Astrocyte (in vitro differentiated cells and primary cell): ENCODE results near the gene CAPN7. TPM values are rescaled to one million over a fixed set of nuclear protein-coding genes. Genes with fewer than 3 reads are reported as not detected.

Source experiments
- DNase-seq: peaks from one replicate; pipeline ENCODE4 v3.0.0-alpha.2; 2010; ENCODE audit warnings: low read depth
- FAIRE-seq: peaks from 2 replicates; lab custom pipeline; 2011; peaks lifted over from hg19 to GRCh38; lab: Jason Lieb, UNC
- H2AFZ ChIP-seq: 2 replicates; pipeline ENCODE4 v1.6.0; 2012; ENCODE audit warnings: low read depth, low read length, inconsistent platforms
- H3K27ac ChIP-seq: 2 replicates; pipeline ENCODE4 v1.5.1; 2011; ENCODE audit warnings: low read depth, low read length, inconsistent platforms
- H3K27me3 ChIP-seq: 2 replicates; pipeline ENCODE4 v1.6.0; 2011; ENCODE audit warnings: low read length, inconsistent platforms; ENCODE audit not compliant: insufficient read depth
- H3K36me3 ChIP-seq: 2 replicates; pipeline ENCODE4 v1.5.1; 2011; ENCODE audit warnings: low read length, inconsistent platforms; ENCODE audit not compliant: insufficient read depth
- H3K4me1 ChIP-seq: 2 replicates; pipeline ENCODE4 v1.5.1; 2011; ENCODE audit warnings: low read length, inconsistent platforms; ENCODE audit not compliant: insufficient read depth
- H3K4me2 ChIP-seq: 2 replicates; pipeline ENCODE4 v1.6.0; 2012; ENCODE audit warnings: low read length, inconsistent platforms
- H3K4me3 ChIP-seq: 2 replicates; pipeline ENCODE4 v1.5.1; 2011; ENCODE audit warnings: low read depth, mild to moderate bottlenecking, low read length, inconsistent platforms; ENCODE audit not compliant: insufficient read depth
- H3K79me2 ChIP-seq: 2 replicates; pipeline ENCODE4 v1.6.0; 2012; ENCODE audit warnings: mild to moderate bottlenecking, low read length, inconsistent platforms; ENCODE audit not compliant: insufficient read depth
- H3K9ac ChIP-seq: 2 replicates; pipeline ENCODE4 v1.6.0; 2012; ENCODE audit warnings: mild to moderate bottlenecking, low read length, inconsistent platforms
- H3K9me3 ChIP-seq: 2 replicates; pipeline ENCODE4 v1.5.1; 2012; ENCODE audit warnings: low read depth, mild to moderate bottlenecking, low read length, inconsistent platforms; ENCODE audit not compliant: insufficient read depth
- H4K20me1 ChIP-seq: 2 replicates; pipeline ENCODE4 v1.6.0; 2012; ENCODE audit warnings: low read length, inconsistent platforms; ENCODE audit not compliant: insufficient read depth
- H3K27ac Mint-ChIP-seq: one replicate; pipeline ENCODE4 v1.8.0; 2021; ENCODE audit warnings: mild to moderate bottlenecking, mixed read lengths; ENCODE audit not compliant: unreplicated experiment
- H3K27me3 Mint-ChIP-seq: one replicate; pipeline ENCODE4 v1.8.0; 2021; ENCODE audit warnings: low read depth, mixed read lengths; ENCODE audit not compliant: unreplicated experiment
- H3K36me3 Mint-ChIP-seq: one replicate; pipeline ENCODE4 v1.8.0; 2021; ENCODE audit warnings: low read depth, mixed read lengths; ENCODE audit not compliant: unreplicated experiment
- H3K4me1 Mint-ChIP-seq: one replicate; pipeline ENCODE4 v1.8.0; 2021; ENCODE audit warnings: low read depth, mixed read lengths; ENCODE audit not compliant: unreplicated experiment
- H3K4me3 Mint-ChIP-seq: one replicate; pipeline ENCODE4 v1.8.0; 2021; ENCODE audit warnings: mild to moderate bottlenecking, moderate library complexity, mixed read lengths; ENCODE audit not compliant: unreplicated experiment
- H3K9me3 Mint-ChIP-seq: one replicate; pipeline ENCODE4 v1.8.0; 2021; ENCODE audit warnings: mild to moderate bottlenecking, mixed read lengths; ENCODE audit not compliant: unreplicated experiment
- EZH2 ChIP-seq: IDR thresholded peaks from 2 replicates; pipeline ENCODE4 v1.6.1; 2012; ENCODE audit warnings: mild to moderate bottlenecking, low read length, inconsistent platforms; ENCODE audit not compliant: insufficient read depth
- total RNA-seq: library from RNA; stranded (reverse); gene quantifications from 2 replicates; pipeline ENCODE4 v1.2.1, GENCODE V29; 2021
- TF ChIP-seq, protein P1 (sequence below): IDR thresholded peaks from 2 replicates; pipeline ENCODE4 v1.5.1; 2011; ENCODE audit warnings: low read depth, mild to moderate bottlenecking, inconsistent platforms, low read length, moderate library complexity; ENCODE audit not compliant: insufficient read depth

Gene CAPN7
- total RNA-seq, 1 donor from 2014 or later = 36.8 TPM

DNA sequence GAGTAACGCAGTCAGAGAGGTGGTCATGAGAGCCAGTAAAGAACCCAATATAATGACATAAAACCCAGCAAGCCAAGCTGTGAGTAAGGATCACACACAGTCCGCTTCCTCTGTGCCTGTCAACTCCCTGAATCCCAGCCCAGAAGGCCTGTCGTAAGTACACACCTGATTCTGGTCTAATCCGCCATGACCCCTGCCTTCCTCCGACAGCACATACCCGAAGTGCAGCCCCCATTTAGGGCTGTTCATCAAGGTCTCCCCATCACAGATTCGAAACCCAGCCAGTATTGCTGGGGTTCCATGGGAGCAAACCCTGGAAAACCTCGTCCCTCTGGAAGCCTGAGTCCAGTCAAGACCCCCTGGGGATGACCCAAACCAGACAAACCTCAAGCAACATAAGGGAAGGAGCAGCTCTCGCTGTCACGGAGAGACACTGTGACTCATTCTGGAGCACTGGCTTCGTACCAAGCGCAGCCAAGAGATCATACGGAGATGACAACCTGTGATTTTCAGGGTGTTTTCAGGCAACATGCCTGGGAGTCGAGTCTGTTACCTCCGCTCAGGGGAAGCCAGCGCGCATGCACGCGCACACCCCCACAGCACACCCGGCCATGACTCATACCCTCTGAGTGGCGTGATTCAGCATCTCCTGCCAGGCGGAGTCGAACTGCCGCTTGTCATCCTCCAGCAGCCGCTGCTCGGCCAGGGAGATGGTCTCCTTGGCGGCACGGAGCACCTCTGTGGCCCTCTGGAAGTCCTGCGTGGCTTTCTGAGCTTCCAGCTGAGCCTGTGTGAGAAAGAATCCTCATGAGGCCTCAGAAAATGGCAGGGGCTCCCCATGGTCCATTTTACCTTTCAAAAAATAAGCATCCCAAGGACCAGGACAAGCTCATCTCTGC is 63.3 kb downstream of the CAPN7 start:
- DNase-seq (peak; percentile 94), FAIRE-seq (peak; percentile 49)
- Histone ChIP-seq H3K27ac (peak overlapping the region; percentile 94), H3K36me3 (no peaks in the 10 kb centered on the region), H3K9ac (peak overlapping the region; percentile 73), H3K79me2 (peaks cover 6% of the 10 kb centered on the region), H3K27me3 (no peaks in the 10 kb centered on the region), H3K4me1 (peaks cover 25% of the 10 kb centered on the region), H4K20me1 (peaks cover 5% of the 10 kb centered on the region), H3K4me2 (peak overlapping the region; percentile 75), H3K9me3 (no peaks in the 10 kb centered on the region), H3K4me3 (no peak overlapping the region), H2AFZ (peak overlapping the region; percentile 35)
- H3K36me3 Mint-ChIP-seq = peaks cover 5% of the 10 kb centered on the region
- peak overlapping the region; percentile 68 for H3K4me3 Mint-ChIP-seq
- H3K4me1 Mint-ChIP-seq = peaks cover 24% of the 10 kb centered on the region
- TF ChIP-seq EZH2 = no peak
- TF ChIP-seq, protein P1, sequence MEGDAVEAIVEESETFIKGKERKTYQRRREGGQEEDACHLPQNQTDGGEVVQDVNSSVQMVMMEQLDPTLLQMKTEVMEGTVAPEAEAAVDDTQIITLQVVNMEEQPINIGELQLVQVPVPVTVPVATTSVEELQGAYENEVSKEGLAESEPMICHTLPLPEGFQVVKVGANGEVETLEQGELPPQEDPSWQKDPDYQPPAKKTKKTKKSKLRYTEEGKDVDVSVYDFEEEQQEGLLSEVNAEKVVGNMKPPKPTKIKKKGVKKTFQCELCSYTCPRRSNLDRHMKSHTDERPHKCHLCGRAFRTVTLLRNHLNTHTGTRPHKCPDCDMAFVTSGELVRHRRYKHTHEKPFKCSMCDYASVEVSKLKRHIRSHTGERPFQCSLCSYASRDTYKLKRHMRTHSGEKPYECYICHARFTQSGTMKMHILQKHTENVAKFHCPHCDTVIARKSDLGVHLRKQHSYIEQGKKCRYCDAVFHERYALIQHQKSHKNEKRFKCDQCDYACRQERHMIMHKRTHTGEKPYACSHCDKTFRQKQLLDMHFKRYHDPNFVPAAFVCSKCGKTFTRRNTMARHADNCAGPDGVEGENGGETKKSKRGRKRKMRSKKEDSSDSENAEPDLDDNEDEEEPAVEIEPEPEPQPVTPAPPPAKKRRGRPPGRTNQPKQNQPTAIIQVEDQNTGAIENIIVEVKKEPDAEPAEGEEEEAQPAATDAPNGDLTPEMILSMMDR = no peak
- H3K9me3 Mint-ChIP-seq = no peaks in the 10 kb centered on the region
- no peaks in the 10 kb centered on the region for H3K27me3 Mint-ChIP-seq
- H3K27ac Mint-ChIP-seq = peak overlapping the region; percentile 99

DNA sequence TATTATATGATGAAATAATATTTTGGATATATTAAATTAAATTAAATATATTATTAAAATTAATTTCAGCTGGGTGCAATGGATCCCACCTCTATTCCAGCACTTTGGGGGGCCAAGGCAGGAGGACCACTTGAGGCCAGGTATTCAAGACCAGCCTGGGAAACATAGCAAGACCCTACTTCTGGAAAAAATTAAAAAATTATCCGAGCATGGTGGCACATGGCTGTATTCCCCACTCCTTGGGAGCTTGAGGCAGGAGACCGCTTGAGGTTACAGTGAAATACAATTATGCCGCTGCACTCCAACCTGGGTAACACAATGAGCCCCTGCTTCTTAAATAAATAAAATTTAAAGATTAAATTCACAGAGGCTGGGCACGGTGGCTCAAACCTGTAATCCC is 65.0 kb downstream of the CAPN7 start:
- no peak for FAIRE-seq
- peaks cover 9% of the 10 kb centered on the region for H3K79me2 ChIP-seq

More for the DNA sequence above, 65.0 kb downstream of the CAPN7 start:
- DNase-seq = no peak
- H3K9me3 Mint-ChIP-seq = no peaks in the 10 kb centered on the region
- no peak overlapping the region for H3K4me3 Mint-ChIP-seq
- no peak overlapping the region for H3K4me2 ChIP-seq
- TF ChIP-seq EZH2 = no peak
- TF ChIP-seq, protein P1 = no peak
- peaks cover 6% of the 10 kb centered on the region for H4K20me1 ChIP-seq
- H3K4me1 ChIP-seq = peaks cover 36% of the 10 kb centered on the region
- H3K4me3 ChIP-seq = no peak overlapping the region
- H3K4me1 Mint-ChIP-seq = peaks cover 34% of the 10 kb centered on the region
- no peak overlapping the region for H2AFZ ChIP-seq
- no peak overlapping the region for H3K27ac ChIP-seq
- H3K9me3 ChIP-seq = no peaks in the 10 kb centered on the region
- no peak overlapping the region for H3K9ac ChIP-seq
- H3K27me3 ChIP-seq = no peaks in the 10 kb centered on the region
- no peaks in the 10 kb centered on the region for H3K27me3 Mint-ChIP-seq
- H3K27ac Mint-ChIP-seq = no peak overlapping the region
- H3K36me3 Mint-ChIP-seq = peaks cover 4% of the 10 kb centered on the region
- H3K36me3 ChIP-seq = no peaks in the 10 kb centered on the region
